ENCODE data around the gene SURF1.
"Not testable (repeated sequence)": the region's sequence is repeated elsewhere in the genome, so short reads cannot be mapped to it uniquely, and the experiment has no call there.

Gene SURF1, protein sequence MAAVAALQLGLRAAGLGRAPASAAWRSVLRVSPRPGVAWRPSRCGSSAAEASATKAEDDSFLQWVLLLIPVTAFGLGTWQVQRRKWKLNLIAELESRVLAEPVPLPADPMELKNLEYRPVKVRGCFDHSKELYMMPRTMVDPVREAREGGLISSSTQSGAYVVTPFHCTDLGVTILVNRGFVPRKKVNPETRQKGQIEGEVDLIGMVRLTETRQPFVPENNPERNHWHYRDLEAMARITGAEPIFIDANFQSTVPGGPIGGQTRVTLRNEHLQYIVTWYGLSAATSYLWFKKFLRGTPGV

GRCh38 chr9:133356391-133357091, at the start of gene SURF1, which contains the start of gene SURF2:
TSS of gene SURF1 (minus strand) at chr9:133356487. CDS start at chr9:133356453, 34 bp downstream.
TSS of gene SURF2 (plus strand) at chr9:133356550. CDS start at chr9:133356593, 43 bp downstream.
- no peak for DNase-seq (ENCODE audit: low read depth, low spot score)

GRCh38 chr9:133405508-133406438, 49.5 kb upstream of the SURF1 start:
- DNase-seq (ENCODE audit: low read depth, low spot score), result no peak

DNA sequence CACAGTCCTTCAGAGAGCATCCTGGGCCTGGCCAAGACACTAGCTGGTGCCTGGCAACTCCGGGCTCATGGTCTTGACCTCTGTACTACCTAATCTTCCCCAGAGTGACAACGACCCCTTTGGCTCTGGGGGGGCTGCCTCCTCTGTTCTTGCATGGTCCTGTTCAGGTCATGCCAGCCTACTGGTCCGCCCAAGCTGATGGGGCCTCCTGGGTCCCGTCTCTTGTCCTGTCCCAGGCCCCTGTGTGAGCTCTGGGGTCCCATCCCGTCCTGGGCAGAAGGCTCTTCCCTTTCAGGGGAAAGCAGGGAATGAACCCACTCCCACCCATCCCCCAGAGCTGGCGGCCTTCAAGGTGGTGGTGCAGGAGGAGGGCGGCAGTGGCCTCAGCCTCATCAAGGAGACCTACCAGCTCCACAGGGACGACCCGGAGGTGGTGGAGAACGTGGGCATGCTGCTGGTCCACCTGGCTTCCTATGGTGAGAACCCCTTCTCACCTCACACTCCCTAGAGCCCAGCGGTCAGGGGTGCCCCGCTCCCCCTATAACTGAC, 48.2 kb upstream of the SURF1 start:
- no peak for DNase-seq (ENCODE audit: low read depth, low spot score)

GRCh38 chr9:133403766-133404453, 47.6 kb upstream of the SURF1 start:
- DNase-seq (ENCODE audit: low read depth, low spot score), result no peak

DNA sequence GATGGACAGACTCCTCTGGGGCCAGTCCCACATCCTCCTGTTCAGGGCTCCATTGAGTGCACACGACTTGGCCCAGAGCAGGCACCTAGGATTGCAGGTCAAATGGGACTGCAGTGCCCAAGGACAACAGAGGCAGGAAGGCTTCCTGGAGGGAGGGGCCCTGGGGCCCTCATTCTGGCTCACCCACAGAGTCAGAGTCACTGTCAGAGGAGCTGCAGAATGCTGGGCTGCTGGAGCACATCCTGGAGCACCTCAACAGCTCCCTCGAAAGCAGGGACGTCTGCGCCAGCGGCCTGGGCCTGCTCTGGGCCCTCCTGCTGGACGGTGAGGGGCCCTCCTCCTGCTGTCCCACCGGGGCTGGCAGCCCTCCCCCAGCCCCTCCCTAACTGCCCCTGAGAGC, 46.4 kb upstream of the SURF1 start:
- no peak for DNase-seq (ENCODE audit: low read depth, low spot score)

DNA sequence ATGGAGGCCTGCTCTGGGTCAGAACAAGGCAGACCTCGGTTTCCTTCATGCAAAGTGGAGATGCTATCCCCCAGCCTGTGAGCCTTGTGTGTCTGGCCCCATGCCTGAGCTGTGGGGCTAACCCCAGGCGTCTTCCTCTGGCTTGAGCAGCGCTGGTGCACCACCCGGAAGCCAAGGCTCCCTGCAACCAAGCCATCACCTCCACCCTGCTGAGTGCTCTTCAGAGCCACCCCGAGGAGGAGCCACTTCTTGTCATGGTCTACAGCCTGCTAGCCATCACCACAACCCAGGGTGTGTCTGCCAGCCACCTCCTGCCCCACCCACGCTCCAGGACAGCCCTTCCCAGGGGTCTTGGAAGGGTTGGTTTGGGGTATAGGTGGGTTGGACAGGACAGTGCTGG, 45.3 kb upstream of the SURF1 start:
- no peak for DNase-seq (ENCODE audit: low read depth, low spot score)

- no peak for DNase-seq (ENCODE audit: low read depth, low spot score)
These were observed 44.0 kb upstream of the SURF1 start for GRCh38 chr9:133400292-133400691.

DNA sequence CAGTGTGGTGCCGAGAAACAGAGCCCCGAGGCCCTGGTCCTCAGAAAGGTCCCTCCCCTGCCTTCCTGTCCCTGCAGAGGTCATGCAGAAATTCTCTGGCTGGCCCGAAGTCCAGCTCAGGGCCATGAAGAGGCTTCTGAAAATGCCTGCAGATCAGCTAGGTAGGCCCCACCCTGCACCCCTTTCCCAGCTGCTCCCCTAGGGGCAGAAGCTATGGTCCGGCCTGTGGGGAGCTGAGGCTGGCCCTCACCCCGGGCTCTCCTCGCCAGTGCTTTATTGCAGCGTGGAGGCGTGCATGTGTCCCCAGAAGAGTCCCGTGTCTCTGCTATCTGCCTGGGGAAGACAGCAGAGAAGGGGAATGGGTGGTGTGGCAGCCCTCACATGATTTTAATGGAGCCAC, 41.6 kb upstream of the SURF1 start:
- DNase-seq (ENCODE audit: low read depth, low spot score), result no peak

DNA sequence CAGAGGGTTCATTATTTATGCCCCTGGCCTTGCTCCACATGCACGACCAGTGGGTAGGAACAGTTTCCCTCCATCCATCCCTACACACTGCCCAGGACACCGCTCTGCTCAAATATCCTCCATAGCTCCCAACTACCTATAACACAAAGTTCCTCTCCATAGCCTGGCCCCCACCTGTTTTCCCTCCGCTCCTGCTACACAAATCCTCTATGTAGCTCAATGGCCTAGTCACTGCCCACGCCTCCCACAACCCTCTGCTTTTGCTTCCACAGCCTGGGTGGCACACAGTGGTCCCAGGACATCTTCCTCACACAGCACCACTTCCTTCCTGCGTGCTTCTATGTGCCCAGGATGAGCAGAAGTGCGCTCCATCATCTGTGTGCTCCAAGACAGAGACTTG, 41.1 kb upstream of the SURF1 start:
- DNase-seq (ENCODE audit: low read depth, low spot score), result no peak

DNA sequence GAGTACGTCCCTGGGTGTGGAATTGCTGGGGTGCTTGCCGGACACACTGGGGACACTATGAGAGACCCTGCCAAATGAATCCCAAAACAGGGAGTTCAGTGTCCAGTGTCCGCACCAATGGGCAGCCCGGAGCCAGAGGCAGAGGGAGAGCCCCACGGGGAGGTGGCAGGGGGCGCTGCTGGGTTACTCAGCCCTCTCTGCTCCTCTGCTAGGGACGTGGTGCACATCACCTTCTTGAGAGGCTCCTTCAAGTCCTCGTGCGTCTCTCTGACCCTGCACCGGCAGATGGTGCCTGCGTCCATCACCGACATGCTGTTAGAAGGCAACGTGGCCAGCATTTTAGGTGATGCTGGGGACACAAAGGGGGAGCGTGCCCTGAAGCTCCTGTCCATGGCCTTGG, 40.7 kb upstream of the SURF1 start:
- DNase-seq (ENCODE audit: low read depth, low spot score), result no peak

DNA sequence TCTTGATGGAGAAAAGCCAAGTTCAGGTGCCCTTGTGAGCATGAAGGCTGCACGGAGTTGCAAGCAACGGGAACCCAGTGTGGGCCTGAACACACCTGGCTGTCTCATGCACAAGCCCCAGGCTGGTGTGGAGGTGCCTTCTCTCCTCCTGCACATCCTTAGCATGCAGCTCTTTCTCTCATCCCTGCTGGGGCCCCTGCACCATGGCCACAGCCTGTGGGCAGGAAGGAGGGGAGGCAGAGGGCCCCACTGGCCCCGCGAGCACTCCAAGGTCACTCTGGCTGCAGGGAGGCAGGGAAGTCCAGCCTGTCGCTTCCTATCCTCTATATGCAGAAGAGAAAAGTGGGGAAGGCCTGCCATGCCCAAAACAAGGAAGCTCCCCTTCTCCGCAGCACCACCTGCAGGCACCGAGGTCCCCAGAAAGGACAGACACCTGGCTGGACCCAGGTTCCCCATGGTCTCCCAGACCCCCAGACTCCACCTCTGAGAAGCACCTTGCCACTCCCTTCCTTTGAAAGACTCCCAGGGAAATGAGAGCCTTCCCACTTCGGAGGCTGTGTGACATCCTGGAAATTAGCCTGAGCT, 38.5 kb upstream of the SURF1 start:
- no peak for DNase-seq (ENCODE audit: low read depth, low spot score)

GRCh38 chr9:133393399-133393798, 37.1 kb upstream of the SURF1 start:
- DNase-seq (ENCODE audit: low read depth, low spot score), result no peak

DNA sequence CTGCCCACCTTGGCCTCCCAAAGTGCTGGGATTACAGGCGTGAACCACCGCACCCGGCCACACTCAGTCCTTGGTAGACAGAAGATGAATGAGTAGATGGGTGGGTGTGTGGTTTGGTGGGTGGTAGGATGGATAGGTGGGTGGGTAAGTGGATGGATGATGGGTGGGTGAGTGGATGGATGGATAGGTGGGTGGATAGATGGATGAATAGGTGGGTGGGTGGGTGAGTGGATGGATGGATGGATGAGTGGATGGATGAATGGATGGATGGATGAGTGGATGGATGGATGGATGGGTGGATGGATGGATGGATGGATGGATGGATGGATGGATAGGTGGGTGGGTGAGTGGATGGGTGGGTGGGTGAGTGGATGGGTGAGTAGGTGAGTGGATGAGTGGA, 36.0 kb upstream of the SURF1 start:
- not testable (repeated sequence) for DNase-seq (ENCODE audit: low read depth, low spot score)

GRCh38 chr9:133391449-133391848, 35.2 kb upstream of the SURF1 start:
- not testable (repeated sequence) for DNase-seq (ENCODE audit: low read depth, low spot score)

DNA sequence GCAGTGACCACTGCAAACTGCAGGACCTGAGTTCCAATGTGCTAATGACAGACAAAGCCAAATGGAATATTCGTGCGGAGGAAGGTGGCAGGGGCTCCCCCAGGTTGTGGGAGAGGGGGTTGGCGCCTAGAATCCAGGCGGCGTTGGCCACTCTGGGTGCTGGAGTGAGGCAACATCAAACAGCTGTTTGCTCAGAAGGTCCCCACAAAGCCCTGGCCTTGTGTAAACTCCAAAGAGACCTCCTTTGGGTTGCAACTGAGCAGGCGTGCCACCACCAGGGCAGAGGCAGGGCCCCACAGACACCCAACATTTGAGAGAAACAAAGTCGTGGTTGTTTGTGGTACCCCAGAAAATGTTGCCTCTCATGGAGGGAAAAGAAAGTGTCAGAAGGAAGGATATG, 34.4 kb upstream of the SURF1 start:
- DNase-seq (ENCODE audit: low read depth, low spot score), result no peak

- no peak for DNase-seq (ENCODE audit: low read depth, low spot score)
These were observed 33.3 kb upstream of the SURF1 start for GRCh38 chr9:133389562-133389961.

GRCh38 chr9:133389025-133389557, 32.8 kb upstream of the SURF1 start:
- DNase-seq (ENCODE audit: low read depth, low spot score), result no peak

DNA sequence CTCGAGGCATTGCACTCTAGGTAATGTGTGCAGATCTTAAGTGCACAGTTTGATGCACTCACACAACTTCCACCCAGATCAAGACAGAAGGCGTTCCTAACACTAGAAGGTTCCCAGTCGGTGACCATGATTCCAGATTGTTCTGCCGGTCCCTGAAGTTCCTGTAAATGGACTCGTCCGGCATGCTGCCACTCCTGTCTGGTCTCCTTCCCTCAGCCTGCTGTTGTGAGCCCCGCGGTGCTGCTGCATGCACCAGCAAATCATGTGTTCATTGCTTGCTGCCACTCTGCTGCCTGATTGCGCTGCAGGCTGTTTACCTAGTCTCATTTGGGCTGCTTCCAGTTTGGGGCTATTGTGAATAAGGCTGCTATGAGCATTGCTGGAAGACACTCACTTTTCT, 31.4 kb upstream of the SURF1 start:
- no peak for DNase-seq (ENCODE audit: low read depth, low spot score)

- no peak for DNase-seq (ENCODE audit: low read depth, low spot score)
These were observed 30.1 kb upstream of the SURF1 start for GRCh38 chr9:133386338-133386737.

- DNase-seq (ENCODE audit: low read depth, low spot score), result no peak
These were observed 29.2 kb upstream of the SURF1 start for GRCh38 chr9:133385452-133385851.

Data from iPS DF 19.7 (cell line).